Smooth muscle cell (in vitro differentiated cells): Measurements from ENCODE around the gene CALML5. TPM values are rescaled to one million over a fixed set of nuclear protein-coding genes. Genes with fewer than 3 reads are reported as not detected.

Experiments
- DNase-seq: peaks from one replicate; lab custom pipeline; 2025; ENCODE audit not compliant: unreplicated experiment; lab: John Stamatoyannopoulos, UW
- H2AFZ ChIP-seq: fragments of 200-600 bp; sonication (generic); 2 replicates; pipeline ENCODE4 v1.6.0; 2016; ENCODE audit warnings: antibody characterized with exemption, low read depth, mild to moderate bottlenecking
- H3F3A ChIP-seq: fragments of 200-600 bp; sonication (generic); 2 replicates; pipeline ENCODE4 v1.6.0; 2017; ENCODE audit warnings: antibody characterized with exemption, low read depth
- H3K27ac ChIP-seq: fragments of 200-600 bp; sonication (generic); 2 replicates; pipeline ENCODE4 v1.5.1; 2016; ENCODE audit warnings: low read depth, mild to moderate bottlenecking
- H3K27me3 ChIP-seq: fragments of 200-600 bp; sonication (generic); 2 replicates; pipeline ENCODE4 v1.6.1; 2016; ENCODE audit warnings: low read depth, mild to moderate bottlenecking
- H3K36me3 ChIP-seq: fragments of 200-600 bp; sonication (generic); 2 replicates; pipeline ENCODE4 v1.5.1; 2016; ENCODE audit warnings: low read depth
- H3K4me1 ChIP-seq: fragments of 200-600 bp; sonication (generic); 2 replicates; pipeline ENCODE4 v1.5.1; 2016; ENCODE audit warnings: low read depth
- H3K4me2 ChIP-seq: fragments of 200-600 bp; sonication (generic); 2 replicates; pipeline ENCODE4 v1.6.0; 2016; ENCODE audit warnings: mild to moderate bottlenecking
- H3K4me3 ChIP-seq: fragments of 200-600 bp; sonication (generic); 2 replicates; pipeline ENCODE4 v1.5.1; 2016; ENCODE audit warnings: mild to moderate bottlenecking
- H3K79me2 ChIP-seq: fragments of 200-600 bp; sonication (generic); 2 replicates; pipeline ENCODE4 v1.6.0; 2016; ENCODE audit warnings: low read depth, mild to moderate bottlenecking
- H3K9ac ChIP-seq: fragments of 200-600 bp; sonication (generic); 2 replicates; pipeline ENCODE4 v1.6.0; 2016; ENCODE audit warnings: low read depth
- H3K9me3 ChIP-seq: fragments of 200-600 bp; sonication (generic); replicated peaks from 2 replicates; pipeline ENCODE4 v1.5.1; 2016; ENCODE audit warnings: low read depth
- H4K20me1 ChIP-seq: fragments of 200-600 bp; sonication (generic); 2 replicates; pipeline ENCODE4 v1.6.0; 2016; ENCODE audit warnings: low read depth
- WGBS: methylation state at CpG from one replicate; pipeline ENCODE4 v1.1.7; 2016; ENCODE audit warnings: low lambda C conversion rate; 5-methylcytosine and 5-hydroxymethylcytosine counted together
- polyA plus RNA-seq: library from polyadenylated mRNA; unstranded; fragments of >200 nt; fragmentation: Nextera tagmentation; extraction: Ambion mirVana; gene quantifications from 2 replicates; pipeline ENCODE4 v1.2.1, GENCODE V29; 2016
- total RNA-seq: library from RNA; depleted of rRNA; stranded (reverse); fragments of >200 nt; gene quantifications from 2 replicates; pipeline ENCODE4 v1.2.3, GENCODE V29; 2014
- TF ChIP-seq, protein P1 (sequence below): fragments of 200-600 bp; sonication (generic); IDR thresholded peaks from 2 replicates; pipeline ENCODE4 v1.5.1; 2017; ENCODE audit warnings: borderline replicate concordance, mild to moderate bottlenecking, antibody characterized with exemption; ENCODE audit not compliant: insufficient read depth, poor library complexity, severe bottlenecking

Gene CALML5
- total and polyA plus RNA-seq, 2 experiments from 2014 or later: 16.5 to 24.3 TPM

DNA sequence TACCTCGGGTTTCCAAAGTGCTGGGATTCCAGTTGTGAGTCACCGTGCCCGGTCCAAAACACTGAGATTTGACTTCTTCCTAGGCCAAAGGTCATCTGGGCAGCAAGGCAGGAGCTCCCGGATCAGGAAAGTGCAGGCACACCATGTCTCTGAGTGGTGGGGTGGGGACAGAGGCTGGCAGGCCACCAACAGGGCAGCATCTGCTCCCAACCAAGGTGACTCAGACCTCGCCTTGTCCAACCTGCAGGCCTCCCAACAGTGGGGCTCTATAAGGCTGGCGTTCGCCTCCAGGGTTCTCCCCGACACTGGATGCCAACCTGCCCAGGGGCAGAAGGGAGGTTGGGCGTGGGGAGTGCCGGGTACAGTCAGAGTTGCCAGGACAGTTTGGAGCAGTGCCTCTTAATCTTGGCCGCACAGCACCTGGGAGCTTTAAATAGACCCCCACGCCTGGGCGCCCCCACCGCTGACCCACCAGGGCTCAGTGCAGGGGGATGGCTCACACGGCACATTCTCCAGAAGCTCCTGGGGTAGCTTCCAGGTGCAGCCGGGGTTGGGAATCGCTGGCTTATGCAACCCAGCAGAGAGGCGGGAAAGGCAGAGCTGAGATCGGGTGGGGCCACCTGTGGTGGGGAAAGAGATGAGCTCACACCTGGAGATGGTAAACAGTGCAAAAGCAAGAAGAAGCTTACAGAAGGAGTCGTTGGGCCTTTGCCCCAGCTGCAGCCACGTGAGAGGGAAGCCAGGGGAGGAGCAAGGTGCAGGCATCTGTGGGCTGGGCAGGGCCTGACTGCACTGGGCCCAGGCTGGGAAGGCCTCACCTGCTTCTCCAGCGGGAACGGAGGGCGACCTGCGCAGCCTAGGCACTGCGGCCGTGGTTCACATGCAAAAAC lies 10.9 kb downstream of the CALML5 start:
- Histone ChIP-seq H3K79me2 (no peaks in the 10 kb centered on the region), H2AFZ (no peak overlapping the region), H4K20me1 (no peaks in the 10 kb centered on the region), H3K27me3 (no peaks in the 10 kb centered on the region), H3K27ac (no peak overlapping the region), H3K36me3 (no peaks in the 10 kb centered on the region), H3K9me3 (no peaks in the 10 kb centered on the region), H3K4me1 (no peaks in the 10 kb centered on the region), H3F3A (no peaks in the 10 kb centered on the region), H3K9ac (no peak overlapping the region), H3K4me3 (no peak overlapping the region), H3K4me2 (no peak overlapping the region)
- WGBS: 86% methylated on average over 27 of the region's 27 CpGs
- DNase-seq: no peak
- TF ChIP-seq, protein P1, sequence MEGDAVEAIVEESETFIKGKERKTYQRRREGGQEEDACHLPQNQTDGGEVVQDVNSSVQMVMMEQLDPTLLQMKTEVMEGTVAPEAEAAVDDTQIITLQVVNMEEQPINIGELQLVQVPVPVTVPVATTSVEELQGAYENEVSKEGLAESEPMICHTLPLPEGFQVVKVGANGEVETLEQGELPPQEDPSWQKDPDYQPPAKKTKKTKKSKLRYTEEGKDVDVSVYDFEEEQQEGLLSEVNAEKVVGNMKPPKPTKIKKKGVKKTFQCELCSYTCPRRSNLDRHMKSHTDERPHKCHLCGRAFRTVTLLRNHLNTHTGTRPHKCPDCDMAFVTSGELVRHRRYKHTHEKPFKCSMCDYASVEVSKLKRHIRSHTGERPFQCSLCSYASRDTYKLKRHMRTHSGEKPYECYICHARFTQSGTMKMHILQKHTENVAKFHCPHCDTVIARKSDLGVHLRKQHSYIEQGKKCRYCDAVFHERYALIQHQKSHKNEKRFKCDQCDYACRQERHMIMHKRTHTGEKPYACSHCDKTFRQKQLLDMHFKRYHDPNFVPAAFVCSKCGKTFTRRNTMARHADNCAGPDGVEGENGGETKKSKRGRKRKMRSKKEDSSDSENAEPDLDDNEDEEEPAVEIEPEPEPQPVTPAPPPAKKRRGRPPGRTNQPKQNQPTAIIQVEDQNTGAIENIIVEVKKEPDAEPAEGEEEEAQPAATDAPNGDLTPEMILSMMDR: no peak

DNA sequence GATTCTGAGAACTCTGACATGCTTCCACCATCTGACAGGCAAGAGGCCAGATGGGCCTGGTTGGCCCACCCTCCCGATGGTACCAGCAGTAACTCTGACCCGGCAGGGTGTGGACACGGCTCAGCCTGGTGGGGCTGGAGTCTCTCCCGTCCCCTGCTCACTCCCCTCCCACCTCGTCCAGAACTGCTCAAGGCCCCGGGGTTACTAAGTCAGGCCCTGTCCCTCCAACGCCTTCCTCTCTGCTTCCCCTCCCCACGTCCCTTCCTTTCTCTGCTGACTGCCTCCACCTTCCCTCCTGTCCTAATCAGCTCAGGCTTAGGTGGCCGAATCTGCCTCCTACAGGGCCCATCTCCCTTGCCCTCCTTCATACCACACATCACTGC lies 12.5 kb downstream of the CALML5 start:
- Histone ChIP-seq H3K27me3 (no peaks in the 10 kb centered on the region), H3K4me3 (no peak overlapping the region), H3F3A (no peaks in the 10 kb centered on the region), H3K9ac (no peak overlapping the region), H3K4me2 (no peak overlapping the region), H3K79me2 (no peaks in the 10 kb centered on the region), H2AFZ (no peak overlapping the region), H3K27ac (no peak overlapping the region), H3K36me3 (no peaks in the 10 kb centered on the region), H3K4me1 (no peaks in the 10 kb centered on the region), H4K20me1 (no peaks in the 10 kb centered on the region), H3K9me3 (no peaks in the 10 kb centered on the region)
- WGBS: 78% methylated on average over 7 of the region's 9 CpGs
- TF ChIP-seq, protein P1: no peak
- DNase-seq: no peak

DNA sequence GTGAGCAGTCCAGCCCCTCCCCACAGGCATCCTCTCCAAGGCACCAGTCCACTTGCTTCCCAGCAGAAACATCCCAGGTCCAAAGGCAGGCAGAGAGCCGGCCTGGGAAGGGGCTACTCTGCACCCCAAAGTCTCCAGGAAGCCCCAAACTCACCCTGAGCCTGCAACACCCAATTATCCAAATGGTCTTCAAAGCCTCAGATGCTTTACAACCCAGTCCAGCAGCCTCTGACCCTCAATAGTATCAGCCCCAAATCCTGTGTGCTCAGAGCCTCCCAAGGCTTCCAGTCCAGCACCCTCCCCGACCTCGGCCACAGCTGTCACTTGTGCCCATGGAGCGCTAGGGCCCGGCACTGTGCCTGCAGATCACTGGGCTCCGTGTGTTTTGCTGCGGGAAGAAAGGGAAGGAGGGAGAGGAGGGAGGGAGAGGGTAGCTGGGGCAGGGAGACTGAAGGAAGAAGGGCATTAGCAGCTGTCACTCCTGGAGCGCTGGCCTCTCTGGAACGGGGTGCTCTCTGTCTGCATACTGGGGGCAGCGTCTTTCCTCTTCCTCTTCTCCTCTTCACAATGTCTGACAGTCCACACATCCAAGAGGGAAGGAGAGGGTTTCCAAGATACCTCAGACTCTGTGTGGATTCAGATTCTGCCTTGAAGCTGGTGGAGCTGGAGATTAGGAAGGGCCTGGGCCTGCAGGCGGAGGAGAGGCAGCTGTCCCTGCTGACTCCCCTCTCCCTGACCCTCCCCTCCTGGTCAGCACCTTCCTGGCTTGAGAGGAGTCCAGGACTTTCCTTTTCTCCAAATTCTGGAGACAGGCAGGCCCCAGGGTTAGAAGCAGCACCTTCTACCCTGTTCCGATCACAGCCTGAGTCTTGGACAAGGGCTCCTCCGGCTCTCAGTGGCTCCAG lies 13.2 kb downstream of the CALML5 start:
- DNase-seq: no peak
- Histone ChIP-seq H3K4me1 (no peaks in the 10 kb centered on the region), H3K27ac (no peak overlapping the region), H2AFZ (no peak overlapping the region), H3K9ac (no peak overlapping the region), H4K20me1 (no peaks in the 10 kb centered on the region), H3F3A (no peaks in the 10 kb centered on the region), H3K4me3 (no peak overlapping the region), H3K36me3 (no peaks in the 10 kb centered on the region), H3K4me2 (no peak overlapping the region), H3K79me2 (no peaks in the 10 kb centered on the region), H3K9me3 (no peaks in the 10 kb centered on the region), H3K27me3 (no peaks in the 10 kb centered on the region)
- 66% methylated on average over 13 of the region's 13 CpGs for WGBS
- TF ChIP-seq, protein P1: no peak
